ENCODE data around the gene MSRB1.

GRCh38 chr16:1950047-1950446, 7.0 kb upstream of the MSRB1 start:
- no peak for TF ChIP-seq POLR2A (IDR thresholded peaks at IDR 0.05)
- no peak for TF ChIP-seq CTCF (IDR thresholded peaks at IDR 0.05)
